HCT116 (cell line): ENCODE results near the gene MYOF. TPM values are rescaled to one million over a fixed set of nuclear protein-coding genes. Genes with fewer than 3 reads are reported as not detected.
A peak's percentile ranks its signal among the peaks of the same experiment; 100 is the strongest.

Experiments used
- ATAC-seq: fragments of 200-7000 bp; cut with Tn5 transposase; 2 replicates; pipeline ENCODE4 v1.9.1; 2020; ENCODE audit warnings: mild to moderate bottlenecking, moderate library complexity
- BruUV-seq: library from RNA; stranded (reverse); fragments of 400-500 nt; replicated peaks from 2 replicates; lab custom pipeline; 2021; lab: Mats Ljungman, UMichigan
- CTCF ChIA-PET: fragments of 300-600 bp; sonication (Branson Sonifier 250); formaldehyde crosslinking; loops from one replicate; lab custom pipeline; 2021; ENCODE audit warnings: antibody characterized with exemption; lab: Charles Lee
- POLR2A ChIA-PET: fragments of 300-600, 350-600 bp; sonication (Branson Sonifier 250); formaldehyde crosslinking; loops from one replicate; lab custom pipeline; 2021; ENCODE audit warnings: antibody characterized with exemption; lab: Charles Lee
- RAD21 ChIA-PET, 2 experiments: fragments of 300-600 bp; sonication (Branson Sonifier 250); formaldehyde crosslinking; loops; one replicate each; lab custom pipeline; 2023; ENCODE audit warnings: low total read pairs in 2 of 2; ENCODE audit not compliant: uncharacterized antibody in 2 of 2, unreplicated experiment in 2 of 2, low non-redundant PET in 1 of 2; lab: Charles Lee
- DNase-seq: peaks from one replicate; pipeline ENCODE4 v3.0.0-alpha.2; 2010; ENCODE audit warnings: low read depth, low spot score
- H2AFZ ChIP-seq: fragments of 200-600 bp; shearing (Covaris generic), sonication (generic); 2 replicates; pipeline ENCODE4 v1.6.1; 2017; ENCODE audit warnings: low read depth, mixed run types, mixed read lengths, antibody characterized with exemption, low read length; ENCODE audit not compliant: poor library complexity, severe bottlenecking
- H3K27ac ChIP-seq: 2 replicates; pipeline ENCODE4 v1.5.1; 2012; ENCODE audit warnings: low read depth, low read length
- H3K27me3 ChIP-seq: fragments of 200-600 bp; sonication (generic); 2 replicates; pipeline ENCODE4 v1.6.1; 2016; ENCODE audit warnings: mixed run types, low read length, mixed read lengths; ENCODE audit not compliant: insufficient read depth
- H3K36me3 ChIP-seq, 2 experiments: fragments of 200-500 bp in 1 of 2; fragments of 200-600 bp in 1 of 2; sonication (Bioruptor generic) in 1 of 2; sonication (generic) in 1 of 2; 2 replicates each; pipeline versions ENCODE4 v1.5.1 to v1.6.1; 2014 to 2016; ENCODE audit warnings: low read length in 2 of 2, inconsistent platforms in 1 of 2, mixed read lengths in 1 of 2, mixed run types in 1 of 2; ENCODE audit not compliant: insufficient read depth in 2 of 2, control insufficient read depth in 1 of 2
- H3K4me1 ChIP-seq, 2 experiments: fragments of 200-600 bp in 1 of 2; sonication (generic) in 1 of 2; 2 replicates each; pipeline versions ENCODE4 v1.5.1 to v1.6.1; 2012 to 2017; ENCODE audit warnings: low read length in 2 of 2, inconsistent platforms in 1 of 2, mild to moderate bottlenecking in 1 of 2, mixed read lengths in 1 of 2, mixed run types in 1 of 2, moderate library complexity in 1 of 2; ENCODE audit not compliant: insufficient read depth in 2 of 2, control insufficient read depth in 1 of 2
- H3K4me2 ChIP-seq: fragments of 200-600 bp; sonication (generic); 2 replicates; pipeline ENCODE4 v1.6.1; 2017; ENCODE audit warnings: mixed run types, low read length, mixed read lengths
- H3K4me3 ChIP-seq, 2 experiments: fragments of 200-600 bp in 1 of 2; sonication (generic) in 1 of 2; replicated peaks in 1 of 2; 2 replicates each; pipeline ENCODE4 v1.5.1; 2011 to 2016; ENCODE audit warnings: low read length in 2 of 2, control low read depth in 1 of 2, low read depth in 1 of 2, mild to moderate bottlenecking in 1 of 2, mixed read lengths in 1 of 2, mixed run types in 1 of 2
- H3K79me2 ChIP-seq: fragments of 200-600 bp; sonication (generic); 2 replicates; pipeline ENCODE4 v1.6.1; 2017; ENCODE audit warnings: mild to moderate bottlenecking, mixed run types, low read length, moderate library complexity, mixed read lengths; ENCODE audit not compliant: insufficient read depth
- H3K9ac ChIP-seq: fragments of 200-600 bp; sonication (generic); 2 replicates; pipeline ENCODE4 v1.6.1; 2016; ENCODE audit warnings: low read length, mixed read lengths
- H3K9me2 ChIP-seq: fragments of 200-600 bp; sonication (generic), shearing (Covaris generic); 2 replicates; pipeline ENCODE4 v1.6.1; 2017; ENCODE audit warnings: mixed run types, mild to moderate bottlenecking, moderate library complexity; ENCODE audit not compliant: insufficient read depth
- H3K9me3 ChIP-seq, 2 experiments: fragments of 200-500 bp in 1 of 2; fragments of 200-600 bp in 1 of 2; sonication (Bioruptor generic) in 1 of 2; sonication (generic) in 1 of 2; 2 replicates each; pipeline ENCODE4 v1.6.1; 2014 to 2017; ENCODE audit warnings: low read length in 2 of 2, mixed read lengths in 2 of 2, inconsistent platforms in 1 of 2, low read depth in 1 of 2, mild to moderate bottlenecking in 1 of 2, mixed run types in 1 of 2, moderate library complexity in 1 of 2; ENCODE audit not compliant: control insufficient read depth in 1 of 2, insufficient read depth in 1 of 2
- H4K20me1 ChIP-seq: fragments of 200-600 bp; sonication (generic), shearing (Covaris generic); 2 replicates; pipeline ENCODE4 v1.6.1; 2017; ENCODE audit warnings: mixed run types, mild to moderate bottlenecking, moderate library complexity; ENCODE audit not compliant: insufficient read depth
- CEBPB ChIP-seq: IDR thresholded peaks from 2 replicates; pipeline ENCODE4 v1.6.1; 2012; ENCODE audit warnings: low read depth
- CTCF ChIP-seq, 3 experiments: fragments of 200-600 bp in 1 of 3; sonication (generic) in 1 of 3; IDR thresholded peaks in 2 of 3; conservative IDR thresholded peaks in 1 of 3; 2 replicates each; pipeline ENCODE4 v1.5.1; 2012 to 2017; ENCODE audit warnings: low read depth in 2 of 3, low read length in 2 of 3, antibody characterized with exemption in 1 of 3, borderline replicate concordance in 1 of 3, control low read depth in 1 of 3, mild to moderate bottlenecking in 1 of 3, mixed read lengths in 1 of 3, mixed run types in 1 of 3, moderate library complexity in 1 of 3; ENCODE audit not compliant: insufficient read depth in 1 of 3
- ELF1 ChIP-seq: IDR thresholded peaks from 2 replicates; pipeline ENCODE4 v1.6.1; 2012; ENCODE audit warnings: low read depth, borderline replicate concordance
- EZH2phosphoT487 ChIP-seq: fragments of 200-600 bp; IDR thresholded peaks from 2 replicates; pipeline ENCODE4 v1.6.1; 2018; ENCODE audit warnings: antibody characterized with exemption, borderline replicate concordance
- FOSL1 ChIP-seq: IDR thresholded peaks from 2 replicates; pipeline ENCODE4 v1.6.1; 2012; ENCODE audit warnings: low read depth
- JUND ChIP-seq: IDR thresholded peaks from 2 replicates; pipeline ENCODE4 v1.6.1; 2012
- POLR2A ChIP-seq: IDR thresholded peaks from 2 replicates; pipeline ENCODE4 v1.7.0; 2011; ENCODE audit warnings: borderline replicate concordance; ENCODE audit not compliant: insufficient read depth, insufficient read length; ENCODE audit errors: extremely low read depth
- POLR2AphosphoS5 ChIP-seq: IDR thresholded peaks from 2 replicates; pipeline ENCODE4 v1.6.1; 2011; ENCODE audit warnings: mild to moderate bottlenecking, low read depth, low read length, moderate library complexity
- SIN3A ChIP-seq: IDR thresholded peaks from 2 replicates; pipeline ENCODE4 v1.6.1; 2012; ENCODE audit warnings: low read depth
- SP1 ChIP-seq: IDR thresholded peaks from 2 replicates; pipeline ENCODE4 v1.6.1; 2012; ENCODE audit warnings: low read depth
- SRF ChIP-seq: IDR thresholded peaks from 2 replicates; pipeline ENCODE4 v1.6.1; 2012; ENCODE audit warnings: low read depth
- YY1 ChIP-seq: IDR thresholded peaks from 2 replicates; pipeline ENCODE4 v1.6.1; 2011; ENCODE audit warnings: low read length, low read depth, moderate library complexity, mild to moderate bottlenecking; ENCODE audit not compliant: insufficient replicate concordance; ENCODE audit errors: extremely low read depth
- ZNF274 ChIP-seq: fragments of 200-500 bp; sonication (Bioruptor generic); IDR thresholded peaks from 2 replicates; pipeline ENCODE4 v1.6.1; 2014; ENCODE audit warnings: mild to moderate bottlenecking, low read depth, low read length, inconsistent platforms
- intact Hi-C: fragments of 100-400 bp; cut with micrococcal nuclease; formaldehyde crosslinking; loops from 2 replicates; pipeline ENCODE4 v1.10.0; 2022
- total RNA-seq: library from RNA; stranded (reverse); gene quantifications from one replicate; pipeline ENCODE4 v1.2.1, GENCODE V29; 2021; ENCODE audit not compliant: unreplicated experiment
- TF ChIP-seq, protein P1 (sequence below): IDR thresholded peaks from 2 replicates; pipeline ENCODE4 v1.6.1; 2012; ENCODE audit warnings: low read depth

Gene MYOF
- total RNA-seq, 1 experiment from 2014 or later: 250 TPM

DNA sequence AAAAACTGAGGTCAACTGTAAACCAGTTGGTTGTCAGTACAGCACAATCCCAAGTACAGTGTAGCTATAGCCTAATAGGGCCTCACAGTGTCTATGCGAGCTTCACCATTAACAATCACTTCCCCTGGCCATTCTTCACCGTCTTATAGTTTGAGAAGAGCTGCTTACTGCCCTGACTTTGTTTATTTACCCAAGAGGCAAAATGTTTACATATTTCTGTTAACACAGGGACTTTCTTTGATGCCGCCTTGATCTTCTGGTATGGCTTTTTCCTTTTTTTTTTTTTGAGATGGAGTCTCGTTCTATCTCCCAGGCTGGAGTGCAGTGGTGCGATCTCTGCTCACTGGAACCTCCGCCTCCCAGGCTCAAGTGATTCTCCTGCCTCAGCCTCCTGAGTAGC, 3.3 kb downstream of the MYOF start:
- Histone ChIP-seq H3K9ac (peak overlapping the region; percentile 95), H3K9me2 (no peaks in the 10 kb centered on the region), H3K4me1 (peaks cover 69 to 90% of the 10 kb centered on the region in 2 experiments), H3K27me3 (no peaks in the 10 kb centered on the region), H3K79me2 (peaks cover 79% of the 10 kb centered on the region), H4K20me1 (no peaks in the 10 kb centered on the region)
- intact Hi-C loops: no loop called here
- no TSS peak for BruUV-seq
- ChIA-PET CTCF (interaction anchor here (1.1 kb wide), 1 partner anchor 103 kb away, joined by 3 read pairs; no protein-coding TSS in a partner anchor), POLR2A (interaction anchor here (1.0 to 2.6 kb wide), 8 partner anchors 8 to 100 kb away, joined by 3 to 9 read pairs (median 4); no protein-coding TSS in a partner anchor)
- no peak for TF ChIP-seq SP1
- TF ChIP-seq EZH2phosphoT487: no peak
- TF ChIP-seq, all 23 proteins: peak for 0
- DNase-seq: no peak
- H2AFZ ChIP-seq: no peak overlapping the region
- H3K4me3 ChIP-seq: no peak overlapping the region
- H3K4me2 ChIP-seq: peak overlapping the region; percentile 96; the same call in 1 of the 2 replicates
- peaks cover 0 to 23% of the 10 kb centered on the region in 2 experiments; a peak in 1 of 4 replicates for H3K36me3 ChIP-seq
- H3K27ac ChIP-seq: peak overlapping the region; percentile 98
- RAD21 ChIA-PET: interaction anchor here (0.7 to 1.5 kb wide), 2 partner anchors 13 to 127 kb away, joined by 3 read pairs; no protein-coding TSS in a partner anchor
- no peak for ATAC-seq
- H3K9me3 ChIP-seq: no peaks in the 10 kb centered on the region

DNA sequence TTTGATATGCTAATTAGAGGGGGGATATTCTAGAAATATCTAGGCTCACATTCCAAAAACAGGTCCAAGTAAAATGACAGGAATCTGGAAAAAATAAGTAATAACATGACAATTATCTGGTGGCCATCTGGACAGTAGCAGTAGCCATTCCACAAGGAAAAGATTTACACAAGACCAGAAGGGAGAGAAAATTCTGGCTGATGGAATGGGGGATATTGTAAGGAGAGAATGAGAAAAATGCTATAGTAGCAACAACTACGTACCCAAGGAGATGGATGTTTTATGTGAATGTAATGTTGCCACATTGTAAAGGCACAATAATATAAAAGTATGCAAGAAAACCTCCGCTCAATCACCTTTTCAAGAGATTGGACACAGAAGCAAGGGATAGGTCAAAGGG, 5.4 kb downstream of the MYOF start:
- intact Hi-C loops: no loop called here
- H4K20me1 ChIP-seq: no peaks in the 10 kb centered on the region
- peaks cover 94% of the 10 kb centered on the region for H3K79me2 ChIP-seq
- no peak overlapping the region for H2AFZ ChIP-seq
- ChIA-PET RAD21 (interaction anchor here in 1 of 2 experiments (1.1 kb wide), 1 partner anchor 38 kb away, joined by 4 read pairs; no protein-coding TSS in a partner anchor), POLR2A (interaction anchor here (1.4 to 3.3 kb wide), 5 partner anchors 12 to 97 kb away, joined by 5 to 49 read pairs (median 13); no protein-coding TSS in a partner anchor), CTCF (interaction anchor here (0.9 to 1.0 kb wide), 2 partner anchors 100 to 101 kb away, joined by 4 to 6 read pairs; no protein-coding TSS in a partner anchor)
- H3K4me2 ChIP-seq: peak overlapping the region; percentile 65
- peak overlapping the region; percentile 69 for H3K9ac ChIP-seq
- H3K9me2 ChIP-seq: no peaks in the 10 kb centered on the region
- H3K27me3 ChIP-seq: no peaks in the 10 kb centered on the region
- H3K36me3 ChIP-seq: peaks cover 0 to 33% of the 10 kb centered on the region in 2 experiments; a peak in 1 of 4 replicates
- ATAC-seq (no peak), DNase-seq (no peak)
- no peaks in the 10 kb centered on the region for H3K9me3 ChIP-seq
- H3K4me3 ChIP-seq: peak overlapping the region in 1 of 2 experiments; percentile 5; a peak in 1 of 4 replicates
- H3K4me1 ChIP-seq: peaks cover 86 to 99% of the 10 kb centered on the region in 2 experiments
- no TSS peak for BruUV-seq
- peak overlapping the region; percentile 98 for H3K27ac ChIP-seq
- no peak for TF ChIP-seq CTCF (IDR thresholded peaks at IDR 0.05 in 2 of 3, conservative IDR thresholded peaks at IDR 0.05 in 1 of 3; ENCODE audit: borderline replicate concordance in 1 of 3, insufficient read depth in 1 of 3, low read depth in 2 of 3, low read length in 2 of 3)
- no peak for TF ChIP-seq CEBPB
- TF ChIP-seq YY1: no peak
- no peak for TF ChIP-seq ZNF274
- TF ChIP-seq POLR2A: no peak
- no peak for TF ChIP-seq ELF1
- no peak for TF ChIP-seq SP1
- no peak for TF ChIP-seq JUND
- no peak for TF ChIP-seq POLR2AphosphoS5
- TF ChIP-seq, protein P1, sequence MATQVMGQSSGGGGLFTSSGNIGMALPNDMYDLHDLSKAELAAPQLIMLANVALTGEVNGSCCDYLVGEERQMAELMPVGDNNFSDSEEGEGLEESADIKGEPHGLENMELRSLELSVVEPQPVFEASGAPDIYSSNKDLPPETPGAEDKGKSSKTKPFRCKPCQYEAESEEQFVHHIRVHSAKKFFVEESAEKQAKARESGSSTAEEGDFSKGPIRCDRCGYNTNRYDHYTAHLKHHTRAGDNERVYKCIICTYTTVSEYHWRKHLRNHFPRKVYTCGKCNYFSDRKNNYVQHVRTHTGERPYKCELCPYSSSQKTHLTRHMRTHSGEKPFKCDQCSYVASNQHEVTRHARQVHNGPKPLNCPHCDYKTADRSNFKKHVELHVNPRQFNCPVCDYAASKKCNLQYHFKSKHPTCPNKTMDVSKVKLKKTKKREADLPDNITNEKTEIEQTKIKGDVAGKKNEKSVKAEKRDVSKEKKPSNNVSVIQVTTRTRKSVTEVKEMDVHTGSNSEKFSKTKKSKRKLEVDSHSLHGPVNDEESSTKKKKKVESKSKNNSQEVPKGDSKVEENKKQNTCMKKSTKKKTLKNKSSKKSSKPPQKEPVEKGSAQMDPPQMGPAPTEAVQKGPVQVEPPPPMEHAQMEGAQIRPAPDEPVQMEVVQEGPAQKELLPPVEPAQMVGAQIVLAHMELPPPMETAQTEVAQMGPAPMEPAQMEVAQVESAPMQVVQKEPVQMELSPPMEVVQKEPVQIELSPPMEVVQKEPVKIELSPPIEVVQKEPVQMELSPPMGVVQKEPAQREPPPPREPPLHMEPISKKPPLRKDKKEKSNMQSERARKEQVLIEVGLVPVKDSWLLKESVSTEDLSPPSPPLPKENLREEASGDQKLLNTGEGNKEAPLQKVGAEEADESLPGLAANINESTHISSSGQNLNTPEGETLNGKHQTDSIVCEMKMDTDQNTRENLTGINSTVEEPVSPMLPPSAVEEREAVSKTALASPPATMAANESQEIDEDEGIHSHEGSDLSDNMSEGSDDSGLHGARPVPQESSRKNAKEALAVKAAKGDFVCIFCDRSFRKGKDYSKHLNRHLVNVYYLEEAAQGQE: no peak
- no peak for TF ChIP-seq SIN3A
- no peak for TF ChIP-seq FOSL1
- TF ChIP-seq EZH2phosphoT487: no peak
- TF ChIP-seq SRF: no peak
